Hematopoietic multipotent progenitor cell (in vitro differentiated cells): ENCODE measurements around the gene KCNG2. TPM values are rescaled to one million over a fixed set of nuclear protein-coding genes. Genes with fewer than 3 reads are reported as not detected.

Experiments
- DNase-seq, 3 donors: peaks; one replicate each; pipeline ENCODE4 v3.0.0-alpha.2; 2011 to 2015; ENCODE audit warnings: low read depth in 2 of 3, low spot score in 2 of 3
- total RNA-seq: library from RNA; depleted of rRNA; stranded (reverse); fragments of >200 nt; gene quantifications from one replicate; pipeline ENCODE4 v1.2.3, GENCODE V29; 2012

The KCNG2 gene
- total RNA-seq, 1 donor = 14.8 TPM

DNA sequence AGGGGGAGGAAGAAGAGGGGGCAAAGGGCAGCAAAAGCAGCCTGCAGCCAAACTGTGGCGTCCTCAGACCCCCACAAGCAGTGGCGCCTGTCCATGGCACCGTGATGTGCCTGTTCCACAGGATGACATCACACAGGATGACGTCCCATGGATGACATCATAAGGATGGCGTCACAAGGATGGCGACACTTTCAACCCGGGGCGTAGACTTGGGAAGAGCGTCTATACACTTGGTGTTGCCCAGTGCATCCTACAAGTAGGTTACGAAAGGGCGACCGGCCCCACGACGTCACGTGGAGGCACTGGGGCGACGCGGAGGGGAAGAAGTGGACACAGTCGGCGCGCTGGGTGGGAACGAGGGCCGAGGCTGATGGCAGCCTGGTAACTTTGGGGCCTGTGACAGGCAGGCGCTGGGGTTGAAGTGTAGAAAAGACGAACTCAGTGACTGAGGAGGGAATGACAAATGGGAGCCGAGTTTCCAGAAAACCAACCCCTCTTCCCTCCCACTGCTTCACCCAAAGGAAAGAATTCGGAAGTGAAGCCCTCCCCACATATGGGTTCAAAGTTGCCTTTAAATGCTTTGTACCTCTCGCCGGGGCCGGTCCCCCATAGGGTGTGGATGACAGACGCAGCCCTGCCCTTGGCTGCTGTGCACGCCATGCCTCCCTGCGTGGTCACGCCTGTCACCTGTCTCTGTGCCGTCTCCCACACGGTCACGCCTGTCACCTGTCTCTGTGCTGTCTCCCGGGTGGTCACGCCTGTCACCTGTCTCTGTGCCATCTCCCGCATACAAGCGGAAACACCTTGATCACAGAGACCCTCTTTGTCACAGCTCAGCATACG lies 13.4 kb upstream of the KCNG2 start:
- no peak for DNase-seq

DNA sequence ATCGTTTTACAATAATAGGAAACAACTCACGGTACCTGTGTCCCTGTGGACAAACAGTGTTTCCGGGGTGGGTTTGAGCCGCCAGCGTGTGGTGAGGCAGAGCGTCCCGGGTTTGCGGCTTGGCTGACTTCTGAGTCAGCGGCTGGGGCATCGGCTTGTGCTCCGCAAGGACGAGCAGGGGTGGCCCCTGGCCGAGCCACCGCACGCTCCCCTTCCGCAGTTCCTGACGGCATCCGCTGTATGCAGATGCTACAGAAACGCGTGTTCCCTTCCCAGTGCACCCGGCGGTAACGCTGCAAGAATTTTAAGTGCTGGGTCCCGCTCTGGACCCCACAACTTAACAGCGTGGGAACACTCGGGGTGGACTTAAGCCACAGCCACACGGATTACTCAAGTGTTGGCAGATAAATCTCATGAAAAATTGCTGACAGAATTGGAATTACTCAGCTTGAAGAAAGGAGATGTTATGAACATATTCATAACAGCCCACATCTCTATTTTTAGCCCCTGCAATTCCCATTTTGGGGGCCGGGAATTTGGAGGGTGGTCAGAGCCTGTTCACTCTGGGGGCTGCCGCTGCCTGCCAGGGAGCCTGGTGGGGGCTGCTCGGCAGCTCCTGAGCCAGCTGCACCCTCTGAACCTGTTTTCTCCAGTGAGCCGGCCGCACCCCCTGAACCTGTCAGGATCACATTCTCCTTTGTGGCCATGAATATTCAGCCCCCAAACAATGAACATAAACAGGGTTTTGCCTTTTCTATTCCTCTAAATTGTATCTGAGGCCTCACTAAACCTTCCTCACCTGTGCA lies 12.6 kb upstream of the KCNG2 start:
- DNase-seq = no peak

- no peak for DNase-seq
Observed at GRCh38 chr18:79785831-79786230, 11.9 kb upstream of the KCNG2 start.

GRCh38 chr18:79786304-79786703 lies 11.4 kb upstream of the KCNG2 start:
- no peak for DNase-seq

DNA sequence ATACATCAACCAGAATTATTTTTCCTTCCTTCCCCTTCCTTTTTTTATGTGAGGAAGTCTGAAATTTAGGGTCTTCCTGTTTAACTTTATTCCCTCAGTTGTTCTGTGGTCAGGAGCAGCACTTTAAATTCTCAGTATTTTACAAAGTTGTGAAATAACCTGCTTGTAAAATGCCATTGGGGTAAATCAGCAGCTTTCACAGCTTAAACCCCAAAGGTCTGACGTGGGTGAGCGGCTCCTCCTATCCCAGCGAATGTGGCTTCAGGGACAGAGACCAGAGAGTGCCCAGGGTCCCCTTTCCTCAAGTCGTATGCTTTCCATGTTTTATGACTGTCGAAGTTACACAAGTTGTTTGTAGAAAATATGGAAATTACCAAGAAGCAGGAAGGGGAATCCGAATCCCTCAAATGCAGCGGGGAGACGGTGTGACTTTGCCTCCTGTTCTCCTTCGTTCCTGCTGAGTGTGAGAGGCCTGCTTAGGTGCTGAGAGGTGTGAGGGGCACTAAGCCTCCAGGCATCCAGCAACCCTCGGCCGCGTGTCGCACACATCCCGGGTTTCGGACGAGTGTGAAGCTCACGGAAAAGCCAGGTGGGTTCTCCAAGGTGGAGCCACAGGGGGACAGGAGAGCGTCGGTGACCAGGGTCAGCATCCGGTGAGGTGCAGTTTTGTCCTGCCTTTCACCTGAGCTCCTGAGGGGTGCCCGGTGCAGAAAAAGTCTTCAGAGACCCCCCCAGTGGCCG lies 10.8 kb upstream of the KCNG2 start:
- DNase-seq = no peak

- no peak for DNase-seq
Observed at GRCh38 chr18:79787527-79787864, 10.2 kb upstream of the KCNG2 start.

- no peak for DNase-seq
Observed at GRCh38 chr18:79787865-79788733, 9.6 kb upstream of the KCNG2 start.

DNA sequence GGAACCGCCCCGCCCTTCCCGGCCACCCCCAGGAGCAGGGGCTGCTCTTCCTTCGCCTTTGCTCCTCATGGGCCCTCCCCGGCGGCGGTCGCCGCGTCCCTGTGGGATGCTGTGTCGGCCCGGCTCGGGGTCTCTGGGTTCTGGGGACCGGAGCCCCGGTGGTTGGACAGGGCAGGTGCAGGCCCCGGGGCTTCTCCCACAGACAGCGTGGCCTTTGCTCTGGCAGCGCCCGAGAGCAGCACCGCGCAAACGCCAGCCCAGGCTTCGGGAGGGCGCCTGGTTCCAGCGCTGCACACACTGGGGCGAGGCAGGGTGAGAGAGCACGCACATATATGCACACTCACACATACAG lies 9.0 kb upstream of the KCNG2 start:
- peak in 1 of 3 donors; percentile 12 for DNase-seq

DNA sequence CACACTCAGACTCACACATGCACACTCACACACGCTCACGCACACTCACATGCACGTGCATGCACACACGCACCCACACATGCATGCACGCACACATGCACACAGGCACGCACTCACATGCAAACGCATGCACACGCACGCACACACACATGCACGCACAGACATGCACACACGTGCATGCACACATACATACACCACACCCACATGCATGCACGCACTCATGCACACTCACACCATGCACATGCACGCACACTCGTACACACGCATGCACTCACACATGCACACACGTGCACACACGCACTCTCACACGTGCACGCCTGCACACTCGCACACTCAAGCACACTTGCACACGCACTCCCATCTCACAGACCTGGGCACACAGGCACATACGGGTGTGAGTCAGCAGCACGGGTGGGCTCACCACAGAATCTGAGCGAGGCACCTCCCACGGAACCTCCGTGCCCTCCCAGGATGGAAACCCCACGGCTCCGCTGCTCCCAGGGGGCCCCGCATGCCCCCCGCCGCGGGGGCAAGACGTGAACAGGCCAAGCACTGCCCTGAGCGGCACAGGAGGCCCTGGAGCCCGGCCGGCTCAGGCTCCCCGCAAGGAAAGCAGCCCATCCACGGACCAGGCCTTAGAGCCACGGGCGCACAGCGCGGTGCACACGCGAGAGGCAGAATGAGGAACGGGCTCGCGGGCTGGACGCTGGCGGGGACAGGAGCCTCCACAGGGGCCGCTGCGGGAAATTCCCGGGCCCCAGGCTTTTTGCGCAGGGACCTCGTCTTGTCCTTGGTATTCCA lies 8.4 kb upstream of the KCNG2 start:
- DNase-seq = no peak

DNA sequence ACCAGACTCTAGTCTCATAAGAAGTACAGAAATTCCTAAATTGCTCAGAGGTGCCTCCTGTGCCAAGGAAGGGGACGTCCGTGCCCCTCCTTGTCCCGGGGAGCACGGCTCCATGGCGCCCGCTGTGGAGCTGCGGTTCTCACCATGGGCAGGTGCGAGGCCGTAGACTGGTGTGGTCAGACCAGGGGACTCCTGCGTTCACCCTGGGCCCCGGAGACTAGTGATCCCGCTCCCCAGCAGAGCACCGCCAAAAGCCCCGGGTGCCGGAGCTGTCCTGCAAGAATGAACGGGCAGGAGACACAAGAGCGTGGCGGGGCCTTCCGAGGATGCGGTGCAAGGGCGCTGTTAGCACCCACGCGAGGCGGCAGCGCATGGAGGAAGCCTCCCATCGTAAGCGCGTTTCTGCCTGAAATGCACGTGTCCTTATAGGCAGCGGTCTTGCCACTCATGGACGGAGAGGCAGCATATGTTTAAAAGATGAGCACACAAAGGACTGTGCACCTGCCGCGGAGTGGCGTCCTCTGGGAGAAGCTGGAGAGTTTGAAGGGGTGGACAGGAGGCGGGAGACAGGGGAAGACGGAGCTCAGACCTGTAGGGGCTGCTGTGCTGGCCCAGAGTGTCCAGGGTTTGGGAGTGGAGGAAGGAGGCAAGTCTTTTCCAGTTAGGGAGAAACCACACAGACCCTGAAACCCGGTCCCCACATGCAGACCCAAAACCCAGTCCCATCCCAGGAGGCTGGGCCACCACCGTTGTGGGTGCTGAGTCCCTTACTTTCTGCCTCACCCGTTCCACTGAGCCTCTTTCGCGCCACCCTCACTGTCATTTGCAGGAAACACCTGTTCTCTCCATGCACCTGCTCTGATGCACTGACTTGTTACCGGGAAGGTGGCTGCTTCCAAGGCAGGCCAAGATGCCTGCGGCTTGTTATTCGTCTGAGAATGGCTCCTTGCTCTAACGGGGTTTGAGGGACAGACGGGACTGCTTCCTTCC lies 7.5 kb upstream of the KCNG2 start:
- peak in 1 of 3 donors; percentile 38 for DNase-seq

GRCh38 chr18:79790996-79791972 lies 6.5 kb upstream of the KCNG2 start:
- peak in 2 of 3 donors; percentile 87 to 96 for DNase-seq

DNA sequence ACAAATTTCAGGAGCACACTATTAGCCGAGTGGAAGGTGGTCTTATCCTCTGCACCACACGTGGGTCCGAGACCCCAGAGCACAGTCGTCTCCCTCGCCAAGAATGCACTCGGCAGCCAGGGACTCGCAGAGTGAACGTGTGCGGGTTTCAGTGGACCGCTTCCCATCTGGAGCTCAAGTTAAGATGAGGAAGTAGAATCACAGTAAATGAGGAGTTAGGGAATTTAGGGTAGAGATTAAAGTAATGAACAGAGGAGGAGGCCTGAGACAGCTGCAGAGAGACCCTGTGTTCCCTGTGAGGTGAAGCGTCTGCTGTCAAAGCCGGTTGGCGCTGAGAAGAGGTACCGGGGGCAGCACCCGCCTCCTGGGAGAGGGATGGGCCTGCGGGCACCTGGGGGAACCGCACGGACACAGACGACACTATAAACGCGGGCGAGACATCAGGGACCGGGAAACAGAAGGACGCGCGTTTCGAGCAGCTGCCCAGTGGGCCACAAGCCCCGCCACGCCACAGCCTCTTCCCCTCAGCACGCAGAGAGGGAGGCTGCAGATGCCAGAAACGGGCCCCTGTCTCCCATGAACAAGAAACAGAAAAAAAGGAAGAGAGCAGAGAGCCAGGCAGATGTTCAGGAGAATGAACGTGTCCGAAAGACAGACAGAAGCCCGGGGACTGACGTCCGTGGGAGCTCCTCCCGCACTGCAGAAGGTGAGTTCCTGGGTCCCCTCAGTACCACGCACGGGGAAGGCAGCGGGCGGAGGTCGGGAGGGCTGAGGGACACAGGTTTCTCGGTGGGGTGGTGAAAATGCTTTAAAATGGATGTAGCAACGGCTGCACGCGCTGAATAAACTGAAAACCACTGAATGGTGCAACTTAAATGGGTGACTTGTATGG lies 5.4 kb upstream of the KCNG2 start:
- peak in 1 of 3 donors; percentile 27 for DNase-seq

GRCh38 chr18:79792988-79793355 lies 4.8 kb upstream of the KCNG2 start:
- peak in 2 of 3 donors; percentile 67 to 76 for DNase-seq

GRCh38 chr18:79794846-79795245 lies 2.9 kb upstream of the KCNG2 start:
- no peak for DNase-seq

DNA sequence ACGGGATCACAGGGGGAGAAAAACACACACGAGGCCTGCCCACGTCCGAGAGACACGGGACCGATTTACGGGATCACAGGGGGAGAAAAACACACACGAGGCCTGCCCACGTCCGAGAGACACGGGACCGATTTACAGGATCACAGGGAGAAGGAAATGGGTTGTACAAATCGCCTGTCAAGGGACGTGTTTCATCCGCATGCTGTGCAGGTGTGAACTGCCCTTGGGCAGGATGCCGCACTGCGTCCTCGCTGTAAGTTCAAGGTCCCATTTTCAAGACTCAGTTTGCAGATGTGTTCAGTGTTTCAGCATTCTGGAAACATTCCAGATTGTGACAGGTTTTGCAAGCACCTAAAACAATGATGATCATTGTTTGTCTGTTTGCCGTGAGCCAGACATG lies 2.3 kb upstream of the KCNG2 start:
- no peak for DNase-seq

GRCh38 chr18:79796016-79796415 lies 1.7 kb upstream of the KCNG2 start:
- DNase-seq = peak in 1 of 3 donors; percentile 11
